Heart right ventricle (tissue), 16 donors: Measurements from ENCODE around the gene UBTD1. TPM values are rescaled to one million over a fixed set of nuclear protein-coding genes. Genes with fewer than 3 reads are reported as not detected.
A peak's percentile ranks its signal among the peaks of the same experiment; 100 is the strongest.

ENCODE experiments used
- ATAC-seq, 8 donors: fragments of 200-7000 bp; cut with Tn5 transposase; one replicate each; pipeline ENCODE4 v1.9.1; 2020; ENCODE audit warnings: mild to moderate bottlenecking in 8 of 8, moderate library complexity in 8 of 8, moderate number of reproducible peaks in 1 of 8
- DNase-seq, 2 donors: peaks; one replicate each; pipeline ENCODE4 v3.0.0-alpha.2; 2020
- H3K27ac ChIP-seq, 10 donors: fragments of 200-600 bp; sonication (generic) in 2 of 10; one replicate each; pipeline versions ENCODE4 v1.5.0 to v1.8.0; 2020 to 2022; ENCODE audit warnings: mild to moderate bottlenecking in 3 of 10
- H3K27me3 ChIP-seq, 7 donors: fragments of 200-600 bp; one replicate each; pipeline ENCODE4 v1.8.0; 2021 to 2022; ENCODE audit warnings: mild to moderate bottlenecking in 2 of 7
- H3K36me3 ChIP-seq, 9 donors: fragments of 200-600 bp; sonication (generic) in 1 of 9; one replicate each; pipeline versions ENCODE4 v1.5.0 to v1.8.0; 2020 to 2022; ENCODE audit warnings: mild to moderate bottlenecking in 2 of 9
- H3K4me1 ChIP-seq, 9 donors: fragments of 200-600 bp; sonication (generic) in 1 of 9; one replicate each; pipeline versions ENCODE4 v1.5.0 to v1.8.0; 2020 to 2022; ENCODE audit warnings: mild to moderate bottlenecking in 4 of 9
- H3K4me3 ChIP-seq, 10 donors: fragments of 200-600 bp; sonication (generic) in 2 of 10; one replicate each; pipeline versions ENCODE4 v1.5.0 to v1.8.0; 2020 to 2022; ENCODE audit warnings: mild to moderate bottlenecking in 7 of 10, moderate library complexity in 2 of 10
- H3K9me3 ChIP-seq, 11 donors: fragments of 200-600 bp in 10 of 11; sonication (generic) in 2 of 11; one replicate each; pipeline versions ENCODE4 v1.5.0 to v1.8.0; 2013 to 2022; ENCODE audit warnings: mild to moderate bottlenecking in 2 of 11, control low read depth in 1 of 11, moderate library complexity in 1 of 11
- whole genome bisulfite sequencing, 2 donors: extraction: QIAGEN DNeasy Blood & Tissue Kit; methylation state at CpG; one replicate each; pipeline ENCODE4 v1.1.7; 2013; ENCODE audit warnings: inconsistent platforms in 1 of 2; 5-methylcytosine and 5-hydroxymethylcytosine counted together
- intact Hi-C, 10 donors: fragments of 100-400 bp; cut with DNase I; formaldehyde crosslinking; loops; one replicate each; pipeline versions ENCODE4 v1.11.1 to v1.14.2; 2022
- polyA plus RNA-seq, 2 donors: library from polyadenylated mRNA; stranded (reverse); fragments of 200-250 nt; gene quantifications; one replicate each; pipeline ENCODE4 v1.2.3, GENCODE V29; 2013
- total RNA-seq, 10 donors: library from RNA; stranded (reverse); fragmentation: NEBNext Ultra II Directional in 3 of 10; extraction: Animal tissue kit (Norgen Biotek cat#: 25700) in 3 of 10; gene quantifications; one replicate each; pipeline versions ENCODE4 v1.2.1 to v1.2.4, GENCODE V29; 2021 to 2023
- TF ChIP-seq, protein P1 (sequence below), 9 donors: fragments of 200-600 bp; sonication (generic) in 2 of 9; IDR thresholded peaks; one replicate each; pipeline versions ENCODE4 v1.5.0 to v1.8.0; 2021 to 2022; ENCODE audit warnings: antibody characterized with exemption in 9 of 9, mild to moderate bottlenecking in 5 of 9, moderate library complexity in 1 of 9
- donor health status: Arrhythmogenic right ventricular cardiomyopathy.
- donor health status: ischemic (EF 13 %, LVEDD 7.1; RV severe dilation, severe dysfunction).
- donor health status: healthy with polysubstance abuse.
- donor health status: DM: no; HTN: yes; CAD: no.
- donor health status: DM: no; HTN: no; CAD: no.
- donor health status: ischemic (EF 25% LVEDD 6.9; RV normal size, moderate dysfunction).
- donor health status: ischemic (EF 25% LVEDD 5.7; RV mildly dilated, moderate dysfunction).
- donor health status: healthy.
- donor health status: DM: yes; HTN: yes; CAD: no.
- donor health status: Ischemic cardiomyopathy.
- donor health status: ischemic (EF 35%, LVEDD 5.7; RV mildly dilated, moderate dysfunction).
- donor health status: nonischemic (EF 11% LVEDD 7.7; RV severe dilation, severe dysfunction).
- donor health status: DM: yes; HTN: yes; CAD: no.
- donor health status: PGD.
- donor health status: ischemic (EF 29% LVEDD 5.4; RV normal size, mild dysfunction).
- donor health status: nonischemic (EF 23%, LVEDD 6.1; RV moderate dilation, normal function).

The UBTD1 gene
- total and polyA plus RNA-seq, 12 donors = 13.6 to 56.0 (median 21.3) TPM

DNA sequence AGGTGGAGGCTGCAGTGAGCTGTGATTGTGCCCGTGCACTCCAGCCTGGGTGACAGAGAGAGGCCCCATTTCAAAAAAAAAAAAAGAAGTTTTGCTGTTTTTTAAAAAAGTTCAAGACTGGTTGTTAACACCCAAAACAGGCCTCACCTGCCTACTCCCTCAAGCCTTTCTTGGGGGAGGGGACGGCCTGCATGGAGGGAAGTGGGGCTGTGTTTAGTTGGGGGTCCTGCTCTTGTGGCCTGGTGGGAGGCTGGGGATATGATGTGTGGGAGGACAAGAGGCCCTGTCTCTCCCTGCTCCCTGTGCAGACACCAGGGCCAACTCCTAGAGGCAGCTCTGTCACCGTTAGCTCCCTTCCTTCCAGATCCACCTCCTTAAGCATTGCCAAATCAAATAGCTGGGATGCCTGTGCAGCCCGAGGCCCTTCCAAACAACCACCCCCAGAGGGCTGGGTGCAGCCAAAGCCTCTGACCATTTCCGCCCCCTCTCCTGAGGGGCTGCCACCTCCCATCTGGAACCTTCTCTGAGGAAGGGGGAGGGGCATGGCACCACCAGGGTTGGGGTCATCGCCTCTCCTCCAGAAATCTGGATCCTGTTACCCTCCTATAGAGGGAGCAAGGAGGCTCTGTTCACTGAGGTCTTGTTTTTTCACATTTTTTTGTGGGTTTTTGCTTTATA is 40.9 kb downstream of the UBTD1 start:
- peaks cover 19 to 68% (median 48%) of the 10 kb centered on the region in 9 donors for H3K4me1 ChIP-seq
- DNase-seq (peak; percentile 34 to 49), ATAC-seq (peak in 7 of 8 donors; percentile 8 to 42 (median 20))
- intact Hi-C loops = loop anchor here in 2 of 10 donors (5.0 kb wide), 1 partner anchor 37 kb away; no protein-coding TSS in a partner anchor
- 56 to 59% methylated on average over 6 of the region's 6 CpGs for WGBS, 2 donors
- H3K36me3 ChIP-seq = no peaks in the 10 kb centered on the region
- no peaks in the 10 kb centered on the region for H3K9me3 ChIP-seq
- H3K27me3 ChIP-seq = no peaks in the 10 kb centered on the region
- H3K4me3 ChIP-seq = no peak overlapping the region
- H3K27ac ChIP-seq = peak overlapping the region in 8 of 10 donors; percentile 25 to 97 (median 93)
- TF ChIP-seq, protein P1, sequence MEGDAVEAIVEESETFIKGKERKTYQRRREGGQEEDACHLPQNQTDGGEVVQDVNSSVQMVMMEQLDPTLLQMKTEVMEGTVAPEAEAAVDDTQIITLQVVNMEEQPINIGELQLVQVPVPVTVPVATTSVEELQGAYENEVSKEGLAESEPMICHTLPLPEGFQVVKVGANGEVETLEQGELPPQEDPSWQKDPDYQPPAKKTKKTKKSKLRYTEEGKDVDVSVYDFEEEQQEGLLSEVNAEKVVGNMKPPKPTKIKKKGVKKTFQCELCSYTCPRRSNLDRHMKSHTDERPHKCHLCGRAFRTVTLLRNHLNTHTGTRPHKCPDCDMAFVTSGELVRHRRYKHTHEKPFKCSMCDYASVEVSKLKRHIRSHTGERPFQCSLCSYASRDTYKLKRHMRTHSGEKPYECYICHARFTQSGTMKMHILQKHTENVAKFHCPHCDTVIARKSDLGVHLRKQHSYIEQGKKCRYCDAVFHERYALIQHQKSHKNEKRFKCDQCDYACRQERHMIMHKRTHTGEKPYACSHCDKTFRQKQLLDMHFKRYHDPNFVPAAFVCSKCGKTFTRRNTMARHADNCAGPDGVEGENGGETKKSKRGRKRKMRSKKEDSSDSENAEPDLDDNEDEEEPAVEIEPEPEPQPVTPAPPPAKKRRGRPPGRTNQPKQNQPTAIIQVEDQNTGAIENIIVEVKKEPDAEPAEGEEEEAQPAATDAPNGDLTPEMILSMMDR (IDR thresholded peaks at IDR 0.05) = peak in 5 of 9 donors; percentile 12 to 38 (median 18)

DNA sequence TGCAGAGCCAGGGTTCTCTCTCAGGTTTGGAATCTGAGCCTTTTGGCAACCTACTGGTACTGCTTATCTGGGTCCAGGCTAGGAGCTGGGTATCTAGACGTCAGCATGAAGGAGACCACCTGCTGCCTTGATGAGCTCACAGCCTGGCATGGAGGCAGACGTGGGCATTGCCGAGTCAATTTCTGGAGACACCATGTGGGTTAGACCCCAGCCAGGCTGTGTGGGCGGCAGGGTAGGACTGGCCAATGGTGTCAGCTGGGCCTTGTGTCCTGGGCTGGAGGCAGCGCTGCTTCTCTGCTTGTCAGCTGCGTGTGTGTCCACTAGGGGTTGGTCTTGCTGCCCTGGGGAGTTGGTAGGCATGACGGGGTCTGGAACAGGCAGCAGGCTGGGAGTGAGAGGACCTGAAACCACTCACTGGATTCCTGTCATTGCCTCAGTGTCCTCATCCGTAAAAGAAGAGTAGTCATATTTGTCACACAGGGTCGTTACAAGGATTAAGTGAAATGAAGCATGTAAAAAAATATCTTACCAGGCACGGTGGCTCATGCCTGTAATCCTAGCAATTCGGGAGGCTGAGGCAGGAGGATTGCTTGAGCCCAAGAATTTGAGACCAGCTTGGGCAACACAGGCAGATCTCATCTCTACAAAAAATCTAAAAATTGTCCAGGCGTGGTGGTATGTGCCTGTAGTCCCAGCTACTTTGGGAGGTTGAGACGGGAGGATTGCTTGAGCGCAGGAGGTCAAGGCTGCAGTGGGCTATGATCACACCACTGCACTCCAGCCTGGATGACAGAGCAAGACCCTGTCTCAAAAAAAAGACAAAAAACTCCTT is 42.2 kb downstream of the UBTD1 start:
- WGBS, 2 donors = 84 to 85% methylated on average over 14 of the region's 14 CpGs
- Histone ChIP-seq H3K27ac (peak overlapping the region in 9 of 10 donors; percentile 67 to 97 (median 92)), H3K27me3 (no peaks in the 10 kb centered on the region), H3K4me1 (peaks cover 19 to 69% (median 48%) of the 10 kb centered on the region in 9 donors), H3K36me3 (no peaks in the 10 kb centered on the region), H3K4me3 (no peak overlapping the region), H3K9me3 (no peaks in the 10 kb centered on the region)
- intact Hi-C loops = loop anchor here in 2 of 10 donors (5.0 kb wide), 1 partner anchor 39 kb away; no protein-coding TSS in a partner anchor
- no peak for DNase-seq
- ATAC-seq = peak in 1 of 8 donors; percentile 5
- TF ChIP-seq, protein P1 (IDR thresholded peaks at IDR 0.05) = no peak

DNA sequence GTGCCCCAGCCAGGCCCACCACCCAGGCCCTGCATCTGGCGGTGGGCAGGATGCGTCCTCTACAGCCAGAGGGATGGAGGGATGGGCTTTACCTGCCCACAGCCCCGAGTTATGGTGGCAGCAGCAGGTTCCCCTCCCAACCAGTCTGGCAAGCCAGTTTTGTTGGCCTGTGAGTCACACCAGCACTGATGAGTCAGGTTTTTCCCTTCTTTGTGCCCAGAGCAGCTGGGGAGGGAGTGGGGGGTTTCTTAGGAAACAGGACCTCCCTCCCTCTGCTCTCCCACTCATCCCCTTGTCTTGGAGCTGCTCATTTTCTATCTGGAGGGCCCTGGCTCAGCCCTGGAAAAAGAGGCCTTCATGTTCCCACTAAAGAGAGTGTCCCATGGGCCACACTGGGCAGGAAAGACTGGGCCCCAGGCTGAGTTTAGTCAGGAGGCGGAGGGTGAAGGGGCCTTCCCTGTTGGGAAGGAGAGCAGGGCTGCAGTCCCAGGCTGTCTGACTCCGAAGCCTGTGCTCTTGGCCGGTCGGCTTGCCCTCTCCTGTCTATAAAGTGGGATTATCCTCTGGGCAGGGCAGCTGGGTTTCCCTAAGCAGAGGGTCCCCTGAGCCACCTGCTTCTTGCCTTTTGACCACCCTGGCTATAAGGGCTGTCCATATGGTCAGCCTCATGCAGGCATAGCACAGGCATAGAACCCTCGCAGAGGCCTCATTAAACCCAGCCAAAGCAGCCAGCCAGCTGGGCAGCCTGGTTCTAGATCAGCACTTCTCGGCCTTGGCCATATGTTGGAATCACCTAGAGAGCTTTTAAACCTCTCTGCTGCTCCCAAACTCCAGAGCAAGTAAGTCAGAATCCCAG is 43.7 kb downstream of the UBTD1 start:
- Histone ChIP-seq H3K9me3 (no peaks in the 10 kb centered on the region), H3K4me1 (peaks cover 19 to 76% (median 53%) of the 10 kb centered on the region in 9 donors), H3K27me3 (no peaks in the 10 kb centered on the region), H3K27ac (peak overlapping the region; percentile 67 to 97 (median 92)), H3K4me3 (no peak overlapping the region), H3K36me3 (no peaks in the 10 kb centered on the region)
- 59 to 70% methylated on average over 9 of the region's 9 CpGs for WGBS, 2 donors
- ATAC-seq (peak; percentile 72 to 86 (median 80)), DNase-seq (peak; percentile 56 to 83)
- intact Hi-C loops = loop anchor here in 2 of 10 donors (5.0 kb wide), 1 partner anchor 40 kb away; no protein-coding TSS in a partner anchor
- TF ChIP-seq, protein P1 (IDR thresholded peaks at IDR 0.05) = no peak
